Fibroblast of skin of right biceps (primary cell): ENCODE measurements around the gene GPC5.

ENCODE experiments used
- DNase-seq: peaks from one replicate; pipeline ENCODE4 v3.0.0-alpha.2; 2013

The GPC5 gene

GRCh38 chr13:92303428-92303827 lies 905.0 kb downstream of the GPC5 start:
- DNase-seq = peak; percentile 8

- DNase-seq = no peak
Observed at GRCh38 chr13:92307752-92308151, 909.3 kb downstream of the GPC5 start.

GRCh38 chr13:92312823-92313222 lies 914.4 kb downstream of the GPC5 start:
- DNase-seq = no peak

GRCh38 chr13:92313382-92313781 lies 915.0 kb downstream of the GPC5 start:
- DNase-seq = no peak

- DNase-seq = no peak
Observed at GRCh38 chr13:92315265-92315664, 916.8 kb downstream of the GPC5 start.

- no peak for DNase-seq
Observed at GRCh38 chr13:92316030-92316429, 917.6 kb downstream of the GPC5 start.

- DNase-seq = peak; percentile 77
Observed at GRCh38 chr13:92317066-92317465, 918.6 kb downstream of the GPC5 start.

GRCh38 chr13:92320323-92320722 lies 921.9 kb downstream of the GPC5 start:
- DNase-seq = no peak

- no peak for DNase-seq
Observed at GRCh38 chr13:92321174-92321573, 922.8 kb downstream of the GPC5 start.

- DNase-seq = no peak
Observed at GRCh38 chr13:92345627-92346026, 947.2 kb downstream of the GPC5 start.

- no peak for DNase-seq
Observed at GRCh38 chr13:92346046-92346445, 947.6 kb downstream of the GPC5 start.

- peak; percentile 16 for DNase-seq
Observed at GRCh38 chr13:92354583-92354982, 956.2 kb downstream of the GPC5 start.

GRCh38 chr13:92355213-92355612 lies 956.8 kb downstream of the GPC5 start:
- peak; percentile 16 for DNase-seq

GRCh38 chr13:92362717-92363116 lies 964.3 kb downstream of the GPC5 start:
- peak; percentile 5 for DNase-seq

- no peak for DNase-seq
Observed at GRCh38 chr13:92365904-92366303, 967.5 kb downstream of the GPC5 start.

- no peak for DNase-seq
Observed at GRCh38 chr13:92377396-92377795, 979.0 kb downstream of the GPC5 start.

GRCh38 chr13:92379371-92379770 lies 981.0 kb downstream of the GPC5 start:
- no peak for DNase-seq

- DNase-seq = no peak
Observed at GRCh38 chr13:92384410-92384809, 986.0 kb downstream of the GPC5 start.

- no peak for DNase-seq
Observed at GRCh38 chr13:92387245-92387644, 988.8 kb downstream of the GPC5 start.

- DNase-seq = no peak
Observed at GRCh38 chr13:92390217-92390616, 991.8 kb downstream of the GPC5 start.

- no peak for DNase-seq
Observed at GRCh38 chr13:92403606-92404005, 1005.2 kb downstream of the GPC5 start.

GRCh38 chr13:92407858-92408257 lies 1009.4 kb downstream of the GPC5 start:
- DNase-seq = no peak

GRCh38 chr13:92412481-92412880 lies 1014.1 kb downstream of the GPC5 start:
- no peak for DNase-seq

GRCh38 chr13:92412996-92413395 lies 1014.6 kb downstream of the GPC5 start:
- DNase-seq = no peak

GRCh38 chr13:92413452-92413851 lies 1015.0 kb downstream of the GPC5 start:
- DNase-seq = no peak

- DNase-seq = no peak
Observed at GRCh38 chr13:92414851-92415250, 1016.4 kb downstream of the GPC5 start.
